Neural cell (in vitro differentiated cells): ENCODE results near the gene TMEM94. TPM values are rescaled to one million over a fixed set of nuclear protein-coding genes. Genes with fewer than 3 reads are reported as not detected.

ENCODE experiments used
- H2AFZ ChIP-seq: fragments of 200-600, 300-800 bp; sonication (generic), shearing (Covaris generic); 2 replicates; pipeline ENCODE4 v1.6.0; 2014; ENCODE audit warnings: low read depth, mild to moderate bottlenecking, antibody characterized with exemption, low read length, moderate library complexity
- H3F3A ChIP-seq: fragments of 200-600 bp; shearing (Covaris generic); 2 replicates; pipeline ENCODE4 v1.6.1; 2016; ENCODE audit warnings: mild to moderate bottlenecking, moderate library complexity, mixed read lengths, antibody characterized with exemption, low read length; ENCODE audit not compliant: insufficient read depth, poor library complexity, severe bottlenecking
- H3K27ac ChIP-seq: fragments of 200-600, 300-800 bp; sonication (generic), shearing (Covaris generic); 2 replicates; pipeline ENCODE4 v1.5.1; 2014; ENCODE audit warnings: mild to moderate bottlenecking, low read length, moderate library complexity
- H3K27me3 ChIP-seq: fragments of 300-800, 200-600 bp; sonication (generic), shearing (Covaris generic); 2 replicates; pipeline ENCODE4 v1.6.0; 2014; ENCODE audit warnings: mild to moderate bottlenecking, low read depth, low read length, moderate library complexity; ENCODE audit not compliant: insufficient read depth
- H3K36me3 ChIP-seq: fragments of 300-800, 200-600 bp; sonication (generic), shearing (Covaris generic); 2 replicates; pipeline ENCODE4 v1.5.1; 2014; ENCODE audit warnings: mild to moderate bottlenecking, antibody characterized with exemption, low read length, moderate library complexity; ENCODE audit not compliant: insufficient read depth
- H3K4me2 ChIP-seq: fragments of 300-800, 200-600 bp; sonication (generic), shearing (Covaris generic); 2 replicates; pipeline ENCODE4 v1.6.0; 2014; ENCODE audit warnings: mild to moderate bottlenecking, low read length
- H3K4me3 ChIP-seq: fragments of 300-800, 200-600 bp; sonication (generic), shearing (Covaris generic); 2 replicates; pipeline ENCODE4 v1.5.1; 2014; ENCODE audit warnings: mild to moderate bottlenecking, low read length, moderate library complexity
- H3K79me2 ChIP-seq: fragments of 200-600 bp; shearing (Covaris generic); replicated peaks from 2 replicates; pipeline ENCODE4 v1.6.0; 2014; ENCODE audit warnings: mild to moderate bottlenecking, low read length, moderate library complexity; ENCODE audit not compliant: insufficient read depth
- H3K9ac ChIP-seq: fragments of 300-800, 200-600 bp; sonication (generic), shearing (Covaris generic); 2 replicates; pipeline ENCODE4 v1.6.1; 2016; ENCODE audit warnings: mild to moderate bottlenecking, low read length, mixed read lengths
- H3K9me2 ChIP-seq: fragments of 200-600 bp; shearing (Covaris generic); 2 replicates; pipeline ENCODE4 v1.6.1; 2016; ENCODE audit warnings: mild to moderate bottlenecking, low read length, mixed read lengths; ENCODE audit not compliant: insufficient read depth
- H3K9me3 ChIP-seq: fragments of 200-600, 300-800 bp; sonication (generic), shearing (Covaris generic); 2 replicates; pipeline ENCODE4 v1.6.1; 2016; ENCODE audit warnings: mild to moderate bottlenecking, mixed run types, low read length, moderate library complexity, mixed read lengths
- H4K20me1 ChIP-seq: fragments of 200-600 bp; shearing (Covaris generic); 2 replicates; pipeline ENCODE4 v1.6.1; 2016; ENCODE audit warnings: mild to moderate bottlenecking, mixed run types; ENCODE audit not compliant: insufficient read depth
- CTCF ChIP-seq: fragments of 450-650 bp; IDR thresholded peaks from 2 replicates; pipeline ENCODE4 v1.5.1; 2014; ENCODE audit warnings: antibody characterized with exemption, mild to moderate bottlenecking, moderate library complexity; ENCODE audit not compliant: poor library complexity, severe bottlenecking
- EP300 ChIP-seq: fragments of 450-650 bp; conservative IDR thresholded peaks from 2 replicates; pipeline ENCODE4 v1.6.1; 2014; ENCODE audit warnings: antibody characterized with exemption, mild to moderate bottlenecking, moderate library complexity; ENCODE audit not compliant: poor library complexity, severe bottlenecking
- EZH2 ChIP-seq: fragments of 200-600, 300-800 bp; shearing (Covaris generic), sonication (generic); IDR thresholded peaks from 2 replicates; pipeline ENCODE4 v1.6.1; 2014; ENCODE audit warnings: antibody characterized with exemption, low read length, borderline replicate concordance, mild to moderate bottlenecking; ENCODE audit not compliant: insufficient read depth, poor library complexity, severe bottlenecking
- MXI1 ChIP-seq: fragments of 450-650 bp; conservative IDR thresholded peaks from 2 replicates; pipeline ENCODE4 v1.6.1; 2014; ENCODE audit warnings: antibody characterized with exemption, mild to moderate bottlenecking; ENCODE audit not compliant: poor library complexity, severe bottlenecking
- POLR2AphosphoS5 ChIP-seq: IDR thresholded peaks from 2 replicates; pipeline ENCODE4 v1.6.1; 2012
- RAD21 ChIP-seq: fragments of 450-650 bp; conservative IDR thresholded peaks from 2 replicates; pipeline ENCODE4 v1.6.1; 2014; ENCODE audit warnings: antibody characterized with exemption, mild to moderate bottlenecking, moderate library complexity
- REST ChIP-seq: IDR thresholded peaks from 2 replicates; pipeline ENCODE4 v1.6.1; 2012; ENCODE audit warnings: borderline replicate concordance
- SMC3 ChIP-seq: fragments of 450-650 bp; conservative IDR thresholded peaks from 2 replicates; pipeline ENCODE4 v1.6.1; 2014; ENCODE audit warnings: antibody characterized with exemption, mild to moderate bottlenecking, moderate library complexity; ENCODE audit not compliant: poor library complexity
- TAF1 ChIP-seq: IDR thresholded peaks from 2 replicates; pipeline ENCODE4 v1.6.1; 2012; ENCODE audit warnings: low read depth
- polyA plus RNA-seq: library from polyadenylated mRNA; depleted of rRNA; stranded (reverse); fragments of >200 nt; gene quantifications from 2 replicates; pipeline ENCODE4 v1.2.3, GENCODE V29; 2014

Gene TMEM94
- polyA plus RNA-seq, 1 donor from 2014 or later: 37.0 TPM

- H3K27me3 ChIP-seq: no peaks in the 10 kb centered on the region
- H3K36me3 ChIP-seq: no peaks in the 10 kb centered on the region
- no peak overlapping the region for H3K27ac ChIP-seq
- no peak overlapping the region for H3K4me3 ChIP-seq
- H2AFZ ChIP-seq: no peak overlapping the region
- no peaks in the 10 kb centered on the region for H4K20me1 ChIP-seq
- no peak overlapping the region for H3K4me2 ChIP-seq
- H3F3A ChIP-seq: no peaks in the 10 kb centered on the region
- no peaks in the 10 kb centered on the region for H3K79me2 ChIP-seq
- H3K9ac ChIP-seq: no peak overlapping the region
- no peaks in the 10 kb centered on the region for H3K9me3 ChIP-seq
- H3K9me2 ChIP-seq: no peaks in the 10 kb centered on the region
- no peak for TF ChIP-seq RAD21
- no peak for TF ChIP-seq POLR2AphosphoS5
- TF ChIP-seq EZH2: no peak
- TF ChIP-seq REST: no peak
- TF ChIP-seq EP300: no peak
- no peak for TF ChIP-seq TAF1
- no peak for TF ChIP-seq SMC3
- TF ChIP-seq MXI1: no peak
- TF ChIP-seq CTCF: no peak
These were observed 8.2 kb upstream of the TMEM94 start for GRCh38 chr17:75447951-75448856.

DNA sequence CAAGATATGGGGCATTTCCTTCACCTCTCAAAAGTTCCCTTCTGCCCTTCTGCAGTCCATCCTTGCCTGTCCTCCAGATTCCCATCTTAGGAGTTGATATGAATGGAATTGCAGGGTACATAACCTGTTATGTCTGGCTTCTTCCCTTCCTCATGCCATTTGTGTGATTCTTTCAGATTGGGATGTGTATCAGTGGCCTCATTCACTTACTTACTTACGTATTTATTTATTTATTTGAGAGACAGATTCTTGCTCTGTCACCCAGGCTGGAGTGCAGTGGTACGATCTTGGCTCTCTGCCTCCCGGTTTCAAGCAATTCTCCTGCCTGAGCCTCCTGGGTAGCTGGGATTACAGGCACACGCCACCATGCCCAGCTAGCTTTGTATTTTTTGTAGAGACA is 6.2 kb upstream of the TMEM94 start:
- Histone ChIP-seq H3K4me2 (no peak overlapping the region), H3K4me3 (no peak overlapping the region), H3K27me3 (no peaks in the 10 kb centered on the region), H3K36me3 (no peaks in the 10 kb centered on the region), H3K9me2 (no peaks in the 10 kb centered on the region), H3F3A (no peaks in the 10 kb centered on the region), H3K79me2 (no peaks in the 10 kb centered on the region), H3K9me3 (no peaks in the 10 kb centered on the region), H3K27ac (no peak overlapping the region), H3K9ac (no peak overlapping the region), H2AFZ (no peak overlapping the region), H4K20me1 (no peaks in the 10 kb centered on the region)
- TF ChIP-seq EZH2: no peak
- TF ChIP-seq SMC3: no peak
